Fibroblast of lung (primary cell): ENCODE measurements around the gene IFT81. TPM values are rescaled to one million over a fixed set of nuclear protein-coding genes. Genes with fewer than 3 reads are reported as not detected.

Source experiments
- DNase-seq, 2 donors: peaks; one replicate each; pipeline versions ENCODE4 v3.0.0 to v3.0.0-alpha.2; 2010; ENCODE audit warnings: low read depth in 2 of 2
- H2AFZ ChIP-seq: 2 replicates; pipeline ENCODE4 v1.5.1; 2012; ENCODE audit warnings: low read length, control low read depth, inconsistent platforms
- H3K27ac ChIP-seq: 2 replicates; pipeline ENCODE4 v1.5.1; 2011; ENCODE audit warnings: low read length, control low read depth; ENCODE audit not compliant: insufficient read depth
- H3K27me3 ChIP-seq: 2 replicates; pipeline ENCODE4 v1.5.1; 2011; ENCODE audit warnings: mild to moderate bottlenecking, low read length; ENCODE audit not compliant: control insufficient read depth, insufficient read depth
- H3K36me3 ChIP-seq: 2 replicates; pipeline ENCODE4 v1.5.1; 2011; ENCODE audit warnings: low read length; ENCODE audit not compliant: control insufficient read depth, insufficient read depth
- H3K4me1 ChIP-seq: 2 replicates; pipeline ENCODE4 v1.5.1; 2011; ENCODE audit warnings: low read length; ENCODE audit not compliant: control insufficient read depth, insufficient read depth; ENCODE audit errors: extremely low read depth
- H3K4me2 ChIP-seq: 2 replicates; pipeline ENCODE4 v1.5.1; 2011; ENCODE audit warnings: low read length, control low read depth; ENCODE audit not compliant: insufficient read depth; ENCODE audit errors: extremely low read depth
- H3K4me3 ChIP-seq, 4 experiments: fragments of 200-600 bp in 1 of 4; sonication (generic) in 1 of 4; replicated peaks in 1 of 4; 2 replicates each; pipeline ENCODE4 v1.5.1; 2011 to 2016; ENCODE audit warnings: low read length in 4 of 4, low read depth in 3 of 4, mild to moderate bottlenecking in 3 of 4, control low read depth in 2 of 4, inconsistent platforms in 1 of 4, mixed read lengths in 1 of 4; ENCODE audit not compliant: insufficient read depth in 1 of 4; ENCODE audit errors: control extremely low read depth in 1 of 4
- H3K79me2 ChIP-seq: 2 replicates; pipeline ENCODE4 v1.5.1; 2012; ENCODE audit warnings: mild to moderate bottlenecking, low read length, inconsistent platforms; ENCODE audit not compliant: control insufficient read depth, insufficient read depth
- H3K9ac ChIP-seq: 2 replicates; pipeline ENCODE4 v1.5.1; 2011; ENCODE audit warnings: mild to moderate bottlenecking, low read length, control low read depth; ENCODE audit not compliant: insufficient read depth
- H3K9me3 ChIP-seq: 2 replicates; pipeline ENCODE4 v1.5.1; 2012; ENCODE audit warnings: low read depth, low read length; ENCODE audit not compliant: control insufficient read depth, insufficient read depth
- H4K20me1 ChIP-seq: 2 replicates; pipeline ENCODE4 v1.5.1; 2011; ENCODE audit warnings: low read length; ENCODE audit not compliant: control insufficient read depth, insufficient read depth; ENCODE audit errors: extremely low read depth
- CTCF ChIP-seq, 2 donors: IDR thresholded peaks in 1 of 2; conservative IDR thresholded peaks in 1 of 2; 1 replicate in 1 of 2; 2 replicates in 1 of 2; pipeline ENCODE4 v1.5.1; 2011 to 2012; ENCODE audit warnings: low read length in 2 of 2, control low read depth in 1 of 2, inconsistent platforms in 1 of 2, low read depth in 1 of 2, mild to moderate bottlenecking in 1 of 2
- EZH2 ChIP-seq: IDR thresholded peaks from 2 replicates; pipeline ENCODE4 v1.5.1; 2012; ENCODE audit warnings: low read length, control low read depth, mild to moderate bottlenecking; ENCODE audit errors: missing control alignments
- polyA plus RNA-seq, 2 donors: library from polyadenylated mRNA; depleted of rRNA in 1 of 2; stranded (reverse) in 1 of 2; unstranded in 1 of 2; fragments of >200 nt; gene quantifications; 2 replicates each; pipeline ENCODE4 v1.2.1, GENCODE V29; 2011 to 2012; ENCODE audit warnings: missing spikeins in 1 of 2
- total RNA-seq: library from RNA; depleted of rRNA; stranded (reverse); fragments of >200 nt; gene quantifications from 2 replicates; pipeline ENCODE4 v1.2.1, GENCODE V29; 2014

IFT81 gene
- total and polyA plus RNA-seq, 2 donors (not counting 1 experiment from before 2014, with no cell fraction given): 17.7 to 23.6 TPM

- Histone ChIP-seq H2AFZ (no peak overlapping the region), H3K4me1 (no peaks in the 10 kb centered on the region), H3K9ac (no peak overlapping the region), H3K4me3 (no peak overlapping the region), H3K79me2 (no peaks in the 10 kb centered on the region), H3K36me3 (no peaks in the 10 kb centered on the region), H3K9me3 (no peaks in the 10 kb centered on the region), H3K4me2 (no peak overlapping the region), H4K20me1 (no peaks in the 10 kb centered on the region), H3K27me3 (no peaks in the 10 kb centered on the region), H3K27ac (no peak overlapping the region)
- DNase-seq: no peak
- TF ChIP-seq CTCF (conservative IDR thresholded peaks at IDR 0.05 in 1 of 2, IDR thresholded peaks at IDR 0.05 in 1 of 2; ENCODE audit: low read depth in 1 of 2, low read length in 2 of 2) (no peak), EZH2 (no peak)
These were observed 94.0 kb downstream of the IFT81 start for GRCh38 chr12:110217996-110218674.

GRCh38 chr12:110222027-110222426, 97.9 kb downstream of the IFT81 start:
- H2AFZ ChIP-seq: no peak overlapping the region
- H3K9ac ChIP-seq: no peak overlapping the region
- H3K4me3 ChIP-seq: no peak overlapping the region
- H4K20me1 ChIP-seq: no peaks in the 10 kb centered on the region
- no peak for TF ChIP-seq EZH2
- no peaks in the 10 kb centered on the region for H3K9me3 ChIP-seq
- no peak overlapping the region for H3K4me2 ChIP-seq
- H3K27me3 ChIP-seq: no peaks in the 10 kb centered on the region
- no peak for DNase-seq
- H3K4me1 ChIP-seq: peaks cover 2% of the 10 kb centered on the region
- H3K79me2 ChIP-seq: no peaks in the 10 kb centered on the region
- no peaks in the 10 kb centered on the region for H3K36me3 ChIP-seq
- no peak overlapping the region for H3K27ac ChIP-seq

GRCh38 chr12:110222433-110222832, 98.3 kb downstream of the IFT81 start:
- Histone ChIP-seq H3K79me2 (no peaks in the 10 kb centered on the region), H3K27ac (no peak overlapping the region), H3K4me1 (peaks cover 2% of the 10 kb centered on the region), H3K36me3 (no peaks in the 10 kb centered on the region), H3K4me3 (no peak overlapping the region), H3K4me2 (no peak overlapping the region), H4K20me1 (no peaks in the 10 kb centered on the region), H3K9me3 (no peaks in the 10 kb centered on the region), H2AFZ (no peak overlapping the region), H3K27me3 (no peaks in the 10 kb centered on the region), H3K9ac (no peak overlapping the region)
- TF ChIP-seq EZH2: no peak
- no peak for TF ChIP-seq CTCF (conservative IDR thresholded peaks at IDR 0.05 in 1 of 2, IDR thresholded peaks at IDR 0.05 in 1 of 2; ENCODE audit: low read depth in 1 of 2, low read length in 2 of 2)
- no peak for DNase-seq
